ENCODE results near the gene BEGAIN.

GRCh38 chr14:100575266-100575995, 11.8 kb downstream of the BEGAIN start:
- no peak for TF ChIP-seq CTCF (IDR thresholded peaks at IDR 0.05; ENCODE audit: control extremely low read depth in 1 of 3, insufficient read depth in 1 of 3, low read depth in 1 of 3, low read length in 3 of 3)
- no peak for TF ChIP-seq EZH2 (IDR thresholded peaks at IDR 0.05; ENCODE audit: low read depth, low read length, severe bottlenecking)
- no peak for TF ChIP-seq SUZ12 (IDR thresholded peaks at IDR 0.05; ENCODE audit: low read length)

Measured in H1 (cell line).